GM18951 (cell line): Measurements from ENCODE around the gene TRIM67.

Experiments used
- POLR2A ChIP-seq: IDR thresholded peaks from 4 replicates; pipeline ENCODE4 v1.6.1; 2011; ENCODE audit warnings: mild to moderate bottlenecking; ENCODE audit not compliant: insufficient read length, insufficient read depth; ENCODE audit errors: extremely low read depth
- in situ Hi-C: fragments of 300-500 bp; cut with MboI; formaldehyde crosslinking; loops from one replicate; pipeline ENCODE4 v1.12.0; 2022; ENCODE audit warnings: low sequenced_read_pairs, mixed read lengths, inconsistent platforms; ENCODE audit not compliant: unreplicated experiment

Gene TRIM67

GRCh38 chr1:231193710-231194340 lies 32.0 kb downstream of the TRIM67 start:
- in situ Hi-C loops, result loop anchor here (25.0 kb wide), 1 partner anchor 282 kb away; no protein-coding TSS in a partner anchor
- TF ChIP-seq POLR2A, result no peak

- TF ChIP-seq POLR2A, result no peak
Measured at GRCh38 chr1:231194476-231194842, 32.6 kb downstream of the TRIM67 start.

GRCh38 chr1:231194843-231195516 lies 33.1 kb downstream of the TRIM67 start:
- in situ Hi-C loops, result loop anchor here (25.0 kb wide), 1 partner anchor 283 kb away; no protein-coding TSS in a partner anchor

More at GRCh38 chr1:231194476-231194842, 32.6 kb downstream of the TRIM67 start:
- in situ Hi-C loops, result loop anchor here (25.0 kb wide), 1 partner anchor 282 kb away; no protein-coding TSS in a partner anchor

GRCh38 chr1:231196307-231196706 lies 34.4 kb downstream of the TRIM67 start:
- in situ Hi-C loops, result loop anchor here (25.0 kb wide), 1 partner anchor 284 kb away; no protein-coding TSS in a partner anchor
- TF ChIP-seq POLR2A, result no peak

More at GRCh38 chr1:231194843-231195516, 33.1 kb downstream of the TRIM67 start:
- no peak for TF ChIP-seq POLR2A

GRCh38 chr1:231196728-231197127 lies 34.9 kb downstream of the TRIM67 start:
- in situ Hi-C loops, result loop anchor here (25.0 kb wide), 1 partner anchor 284 kb away; no protein-coding TSS in a partner anchor
- TF ChIP-seq POLR2A, result no peak

- in situ Hi-C loops, result loop anchor here (25.0 kb wide), 1 partner anchor 288 kb away; no protein-coding TSS in a partner anchor
- TF ChIP-seq POLR2A, result no peak
Measured at GRCh38 chr1:231199868-231200267, 38.0 kb downstream of the TRIM67 start.

GRCh38 chr1:231200388-231201031 lies 38.7 kb downstream of the TRIM67 start:
- no peak for TF ChIP-seq POLR2A
- in situ Hi-C loops, result no loop called here

GRCh38 chr1:231201375-231201978 lies 39.6 kb downstream of the TRIM67 start:
- no peak for TF ChIP-seq POLR2A
- in situ Hi-C loops, result no loop called here

- TF ChIP-seq POLR2A, result no peak
- in situ Hi-C loops, result no loop called here
Measured at GRCh38 chr1:231201979-231202633, 40.2 kb downstream of the TRIM67 start.

GRCh38 chr1:231203259-231204057 lies 41.6 kb downstream of the TRIM67 start:
- no peak for TF ChIP-seq POLR2A

GRCh38 chr1:231206856-231207255 lies 45.0 kb downstream of the TRIM67 start:
- in situ Hi-C loops, result no loop called here
- no peak for TF ChIP-seq POLR2A

More at GRCh38 chr1:231203259-231204057, 41.6 kb downstream of the TRIM67 start:
- in situ Hi-C loops, result no loop called here

- in situ Hi-C loops, result no loop called here
- TF ChIP-seq POLR2A, result no peak
Measured at GRCh38 chr1:231207437-231207836, 45.6 kb downstream of the TRIM67 start.
